ENCODE data around the gene ODF2.

DNA sequence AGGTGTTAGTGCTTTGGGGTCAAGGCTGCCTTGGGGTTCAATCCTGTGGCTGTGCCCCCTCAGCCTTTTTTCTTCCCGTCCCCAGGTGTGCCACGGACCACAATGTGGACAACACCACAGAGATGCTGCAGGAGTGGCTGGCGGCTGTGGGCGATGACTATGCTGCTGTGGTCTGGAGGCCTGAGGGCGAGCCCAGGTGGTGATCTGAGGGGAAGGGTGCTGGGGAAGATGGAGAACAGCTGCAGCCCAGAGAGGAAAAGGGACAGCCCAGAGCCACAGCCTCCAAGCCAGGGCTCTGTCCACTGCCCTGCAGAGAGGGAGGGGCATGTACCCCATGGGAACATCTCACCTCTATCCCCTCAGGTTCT is 33.0 kb upstream of the ODF2 start:
- TF ChIP-seq, protein P1, sequence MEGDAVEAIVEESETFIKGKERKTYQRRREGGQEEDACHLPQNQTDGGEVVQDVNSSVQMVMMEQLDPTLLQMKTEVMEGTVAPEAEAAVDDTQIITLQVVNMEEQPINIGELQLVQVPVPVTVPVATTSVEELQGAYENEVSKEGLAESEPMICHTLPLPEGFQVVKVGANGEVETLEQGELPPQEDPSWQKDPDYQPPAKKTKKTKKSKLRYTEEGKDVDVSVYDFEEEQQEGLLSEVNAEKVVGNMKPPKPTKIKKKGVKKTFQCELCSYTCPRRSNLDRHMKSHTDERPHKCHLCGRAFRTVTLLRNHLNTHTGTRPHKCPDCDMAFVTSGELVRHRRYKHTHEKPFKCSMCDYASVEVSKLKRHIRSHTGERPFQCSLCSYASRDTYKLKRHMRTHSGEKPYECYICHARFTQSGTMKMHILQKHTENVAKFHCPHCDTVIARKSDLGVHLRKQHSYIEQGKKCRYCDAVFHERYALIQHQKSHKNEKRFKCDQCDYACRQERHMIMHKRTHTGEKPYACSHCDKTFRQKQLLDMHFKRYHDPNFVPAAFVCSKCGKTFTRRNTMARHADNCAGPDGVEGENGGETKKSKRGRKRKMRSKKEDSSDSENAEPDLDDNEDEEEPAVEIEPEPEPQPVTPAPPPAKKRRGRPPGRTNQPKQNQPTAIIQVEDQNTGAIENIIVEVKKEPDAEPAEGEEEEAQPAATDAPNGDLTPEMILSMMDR (IDR thresholded peaks at IDR 0.05), result no peak
- TF ChIP-seq POLR2A (IDR thresholded peaks at IDR 0.05), result no peak
